GM12878 (cell line): ENCODE data around the gene IRF1. TPM values are rescaled to one million over a fixed set of nuclear protein-coding genes. Genes with fewer than 3 reads are reported as not detected.

ENCODE experiments used
- ATAC-seq: fragments of 200-7000 bp; cut with Tn5 transposase; 3 replicates; pipeline ENCODE4 v1.9.1; 2020; ENCODE audit warnings: mild to moderate bottlenecking, moderate library complexity
- BruUV-seq: library from RNA; stranded (reverse); fragments of 400-500 nt; replicated peaks from 2 replicates; lab custom pipeline; 2021; lab: Mats Ljungman, UMichigan
- CTCF ChIA-PET: fragments of 300-600 bp; sonication (Branson Sonifier 250); formaldehyde crosslinking; extraction: SDS; loops from one replicate; lab custom pipeline; 2021; ENCODE audit warnings: inconsistent platforms; lab: Yijun Ruan, JAX
- POLR2A ChIA-PET: fragments of 350-600 bp; formaldehyde crosslinking; extraction: SDS; loops from one replicate; lab custom pipeline; 2021; ENCODE audit warnings: inconsistent platforms; lab: Charles Lee
- RAD21 ChIA-PET: fragments of 300-600 bp; sonication (Branson Sonifier 250); formaldehyde crosslinking; loops from one replicate; lab custom pipeline; 2023; ENCODE audit warnings: antibody characterized with exemption; ENCODE audit not compliant: unreplicated experiment; lab: Charles Lee
- SMC1A ChIA-PET: fragments of 300-600 bp; sonication (Branson Sonifier 250); formaldehyde crosslinking; loops from one replicate; lab custom pipeline; 2023; ENCODE audit not compliant: unreplicated experiment, uncharacterized antibody; lab: Charles Lee
- DNase-seq: peaks from one replicate; pipeline ENCODE4 v3.0.0-alpha.2; 2011; ENCODE audit warnings: low read depth, low spot score
- FAIRE-seq: peaks from 3 replicates; lab custom pipeline; 2011; peaks lifted over from hg19 to GRCh38; lab: Jason Lieb, UNC
- H2AFZ ChIP-seq: 2 replicates; pipeline ENCODE4 v1.6.0; 2011; ENCODE audit warnings: low read depth, low read length, control low read depth; ENCODE audit not compliant: control insufficient read depth
- H3K27ac ChIP-seq: 2 replicates; pipeline ENCODE4 v1.5.1; 2011; ENCODE audit warnings: control low read depth; ENCODE audit not compliant: control insufficient read depth, insufficient read depth
- H3K27me3 ChIP-seq, 2 experiments: replicated peaks in 1 of 2; 2 replicates each; pipeline versions ENCODE4 v1.6.0 to v1.6.1; 2011; ENCODE audit warnings: low read length in 1 of 2; ENCODE audit not compliant: control insufficient read depth in 2 of 2, insufficient read depth in 2 of 2
- H3K36me3 ChIP-seq, 2 experiments: 2 replicates each; pipeline ENCODE4 v1.5.1; 2011; ENCODE audit warnings: low read length in 1 of 2; ENCODE audit not compliant: control insufficient read depth in 2 of 2, insufficient read depth in 2 of 2
- H3K4me1 ChIP-seq: 2 replicates; pipeline ENCODE4 v1.6.1; 2011; ENCODE audit warnings: mild to moderate bottlenecking, low read length, moderate library complexity, mixed read lengths; ENCODE audit not compliant: control insufficient read depth, insufficient read depth
- H3K4me2 ChIP-seq: 2 replicates; pipeline ENCODE4 v1.6.0; 2011; ENCODE audit warnings: control low read depth; ENCODE audit not compliant: control insufficient read depth, insufficient read depth
- H3K4me3 ChIP-seq: fragments of 200-600 bp; sonication (generic); 2 replicates; pipeline ENCODE4 v1.5.1; 2016
- H3K79me2 ChIP-seq: 2 replicates; pipeline ENCODE4 v1.6.0; 2011; ENCODE audit warnings: low read length; ENCODE audit not compliant: control insufficient read depth, insufficient read depth
- H3K9ac ChIP-seq: 2 replicates; pipeline ENCODE4 v1.8.0; 2011; ENCODE audit warnings: low read length, control low read depth, mixed read lengths; ENCODE audit not compliant: control insufficient read depth, insufficient read depth
- H3K9me3 ChIP-seq: replicated peaks from 3 replicates; pipeline ENCODE4 v1.5.1; 2011; ENCODE audit warnings: mild to moderate bottlenecking, low read length; ENCODE audit not compliant: control insufficient read depth, insufficient read depth
- H4K20me1 ChIP-seq: 2 replicates; pipeline ENCODE4 v1.6.0; 2011; ENCODE audit not compliant: control insufficient read depth, insufficient read depth
- ATF2 ChIP-seq: IDR thresholded peaks from 2 replicates; pipeline ENCODE4 v1.6.1; 2012; ENCODE audit warnings: low read length, inconsistent platforms
- BACH1 ChIP-seq: fragments of 450-650 bp; IDR thresholded peaks from 2 replicates; pipeline ENCODE4 v1.6.1; 2017; ENCODE audit warnings: mild to moderate bottlenecking, borderline replicate concordance
- CBX5 ChIP-seq: sonication (generic); IDR thresholded peaks from 2 replicates; pipeline ENCODE4 v1.6.1; 2016; ENCODE audit warnings: low read depth, moderate library complexity, mild to moderate bottlenecking, inconsistent platforms
- DPF2 ChIP-seq: fragments of 450-650 bp; IDR thresholded peaks from 2 replicates; pipeline ENCODE4 v1.6.1; 2017; ENCODE audit warnings: mild to moderate bottlenecking
- HSF1 ChIP-seq: fragments of 150-350 bp; IDR thresholded peaks from 2 replicates; pipeline ENCODE4 v1.6.1; 2014; ENCODE audit warnings: mild to moderate bottlenecking, low read depth, low read length
- IRF4 ChIP-seq: IDR thresholded peaks from 2 replicates; pipeline ENCODE4 v1.6.1; 2011; ENCODE audit warnings: low read depth, low read length
- KDM1A ChIP-seq: fragments of 200-600 bp; sonication (generic); IDR thresholded peaks from 2 replicates; pipeline ENCODE4 v1.6.1; 2016; ENCODE audit warnings: borderline replicate concordance
- NKRF ChIP-seq: fragments of 450-650 bp; conservative IDR thresholded peaks from 2 replicates; pipeline ENCODE4 v1.6.1; 2017; ENCODE audit warnings: mild to moderate bottlenecking, moderate library complexity
- NR2F1 ChIP-seq: fragments of 450-650 bp; conservative IDR thresholded peaks from 2 replicates; pipeline ENCODE4 v1.6.1; 2017; ENCODE audit warnings: mild to moderate bottlenecking
- PKNOX1 ChIP-seq: fragments of 450-650 bp; IDR thresholded peaks from 2 replicates; pipeline ENCODE4 v1.6.1; 2016; ENCODE audit warnings: mild to moderate bottlenecking
- POLR2A ChIP-seq: IDR thresholded peaks from 2 replicates; pipeline ENCODE4 v1.6.1; 2011; ENCODE audit warnings: low read depth, mild to moderate bottlenecking, low read length
- POLR2AphosphoS5 ChIP-seq: IDR thresholded peaks from 2 replicates; pipeline ENCODE4 v1.6.1; 2011; ENCODE audit warnings: mild to moderate bottlenecking, low read length, inconsistent platforms
- POU2F2 ChIP-seq: IDR thresholded peaks from 3 replicates; pipeline ENCODE4 v1.6.1; 2011; ENCODE audit warnings: low read depth, mild to moderate bottlenecking, low read length, borderline replicate concordance
- RFX5 ChIP-seq: IDR thresholded peaks from 2 replicates; pipeline ENCODE4 v1.6.1; 2011; ENCODE audit warnings: low read depth, low read length, improper control_type of control experiment
- TARDBP ChIP-seq: IDR thresholded peaks from 2 replicates; pipeline ENCODE4 v1.6.1; 2016; ENCODE audit warnings: borderline replicate concordance
- WGBS: methylation state at CpG from one replicate; pipeline ENCODE4 v1.1.6; 2016; ENCODE audit warnings: low lambda C conversion rate; ENCODE audit not compliant: insufficient replicate concordance, insufficient coverage; ENCODE audit errors: missing lambda C conversion rate; 5-methylcytosine and 5-hydroxymethylcytosine counted together
- in situ Hi-C: fragments of 300-500 bp; cut with MboI; formaldehyde crosslinking; loops from 9 replicates; pipeline ENCODE4 v1.14.3; 2018; ENCODE audit warnings: mixed read lengths
- intact Hi-C: fragments of 100-400 bp; cut with micrococcal nuclease; formaldehyde crosslinking; loops from one replicate; pipeline ENCODE4 v1.14.2; 2022; ENCODE audit not compliant: unreplicated experiment
- polyA plus RNA-seq, 11 experiments: library from polyadenylated mRNA; depleted of rRNA in 4 of 11; unstranded in 6 of 11; stranded (reverse) in 5 of 11; fragments of >200 nt; fragmentation: Nextera tagmentation in 4 of 11; fragmentation: Illumina TruSeq in 1 of 11; extraction: Ambion mirVana in 4 of 11; extraction: Trizol in 1 of 11; gene quantifications; 1 replicate in 1 of 11; 2 replicates in 10 of 11; pipeline versions ENCODE4 v1.2.1 to v1.2.3, GENCODE V29; 2011 to 2016; ENCODE audit warnings: inconsistent platforms in 2 of 11, missing spikeins in 2 of 11, low read depth in 1 of 11
- total RNA-seq, 4 experiments: library from RNA; depleted of rRNA in 3 of 4; stranded (reverse); fragments of >200 nt in 3 of 4; fragmentation: Illumina TruSeq in 1 of 4; extraction: Trizol in 1 of 4; gene quantifications; 2 replicates each; pipeline versions ENCODE4 v1.2.1 to v1.2.3, GENCODE V29; 2013 to 2021

IRF1 gene
- total and polyA plus RNA-seq, 10 of the 15 experiments (the other 5 are each of a cell fraction or from before 2014, with no cell fraction given) = 6.9 to 68.0 (median 49.6) TPM

- no peak overlapping the region for H3K9ac ChIP-seq
- H3K4me3 ChIP-seq = no peak overlapping the region
- no peaks in the 10 kb centered on the region for H3K9me3 ChIP-seq
- 87% methylated on average over 5 of the region's 5 CpGs for WGBS
- no peak for DNase-seq
- ChIA-PET POLR2A (interaction anchor here (0.6 to 24.5 kb wide), 8 partner anchors 8 to 64 kb away, joined by 3 to 389 read pairs (median 50); partner anchors contain the start of gene IRF1), CTCF (interaction anchor here (0.9 to 4.2 kb wide), 4 partner anchors 16 to 95 kb away, joined by 4 to 32 read pairs (median 16); no protein-coding TSS in a partner anchor), SMC1A (interaction anchor here (1.0 to 5.7 kb wide), 6 partner anchors 8 to 61 kb away, joined by 3 to 63 read pairs (median 34); partner anchors contain the start of gene IRF1), RAD21 (interaction anchor here (0.8 to 27.2 kb wide), 3 partner anchors 24 to 54 kb away, joined by 3 to 453 read pairs (median 45); no protein-coding TSS in a partner anchor)
- no peaks in the 10 kb centered on the region for H3K27me3 ChIP-seq
- no peak overlapping the region for H3K27ac ChIP-seq
- peaks cover 31 to 33% of the 10 kb centered on the region in 2 experiments for H3K36me3 ChIP-seq
- in situ Hi-C loops = no loop called here
- peaks cover 26% of the 10 kb centered on the region for H3K79me2 ChIP-seq
- peaks cover 43% of the 10 kb centered on the region for H3K4me1 ChIP-seq
- TF ChIP-seq BACH1 (0 out of 2 replicates have a peak, but pooled peaks have one; percentile 30), NR2F1 (no peak), ATF2 (0 out of 2 replicates have a peak, but pooled peaks have one; percentile 5), CBX5 (no peak), POLR2AphosphoS5 (peak; percentile 26; the same call in 1 of the 2 replicates), POLR2A (peak; percentile 51), TARDBP (no peak), POU2F2 (peak; percentile 35; the same call in 1 of the 3 replicates), DPF2 (no peak), KDM1A (no peak), PKNOX1 (0 out of 2 replicates have a peak, but pooled peaks have one; percentile 32), NKRF (no peak), IRF4 (no peak), RFX5 (no peak), HSF1 (no peak)
- peaks cover 16% of the 10 kb centered on the region for H4K20me1 ChIP-seq
- H3K4me2 ChIP-seq = no peak overlapping the region
- ATAC-seq = peak; percentile 4
- no peak for FAIRE-seq
- intact Hi-C loops = no loop called here
- no peak overlapping the region for H2AFZ ChIP-seq
- BruUV-seq = no TSS peak
Measured at GRCh38 chr5:132481596-132482211, 8.9 kb downstream of the IRF1 start.
